Hepatocyte (in vitro differentiated cells): Measurements from ENCODE around the gene RXRB.

Source experiments
- CTCF ChIP-seq: fragments of 200-600 bp; sonication (generic); IDR thresholded peaks from 2 replicates; pipeline ENCODE4 v1.5.1; 2016; ENCODE audit warnings: antibody characterized with exemption, mild to moderate bottlenecking; ENCODE audit not compliant: poor library complexity
- EZH2 ChIP-seq: fragments of 200-600 bp; sonication (generic); IDR thresholded peaks from 2 replicates; pipeline ENCODE4 v1.6.1; 2016; ENCODE audit warnings: antibody characterized with exemption, mild to moderate bottlenecking, borderline replicate concordance

GRCh38 chr6:33168639-33169038 is 31.8 kb downstream of the RXRB start:
- TF ChIP-seq CTCF = no peak
- no peak for TF ChIP-seq EZH2
